Activated T-cell treated with anti-CD3 and anti-CD28 coated beads for 1 hour (primary cell): ENCODE results near the gene GDPD5.

Source experiments
- DNase-seq: peaks from one replicate; pipeline ENCODE4 v3.0.0-alpha.2; 2020; ENCODE audit warnings: low read depth

GDPD5 gene

GRCh38 chr11:75445315-75445953 lies 80.3 kb downstream of the GDPD5 start:
- peak; percentile 68 for DNase-seq

- DNase-seq = no peak
These were observed 82.7 kb downstream of the GDPD5 start for GRCh38 chr11:75443043-75443442.

GRCh38 chr11:75442161-75442885 lies 83.4 kb downstream of the GDPD5 start:
- no peak for DNase-seq

- DNase-seq = no peak
These were observed 84.0 kb downstream of the GDPD5 start for GRCh38 chr11:75441804-75442132.

- DNase-seq = no peak
These were observed 84.6 kb downstream of the GDPD5 start for GRCh38 chr11:75440960-75441803.

- DNase-seq = no peak
These were observed 86.1 kb downstream of the GDPD5 start for GRCh38 chr11:75439495-75440120.

GRCh38 chr11:75439026-75439425 lies 86.7 kb downstream of the GDPD5 start:
- no peak for DNase-seq

- no peak for DNase-seq
These were observed 87.6 kb downstream of the GDPD5 start for GRCh38 chr11:75437966-75438659.

GRCh38 chr11:75436806-75437205 lies 88.9 kb downstream of the GDPD5 start:
- no peak for DNase-seq

- no peak for DNase-seq
These were observed 90.2 kb downstream of the GDPD5 start for GRCh38 chr11:75435571-75435925.

- no peak for DNase-seq
These were observed 90.7 kb downstream of the GDPD5 start for GRCh38 chr11:75434886-75435570.

- no peak for DNase-seq
These were observed 91.7 kb downstream of the GDPD5 start for GRCh38 chr11:75434051-75434450.

- DNase-seq = no peak
These were observed 92.3 kb downstream of the GDPD5 start for GRCh38 chr11:75433443-75433842.

GRCh38 chr11:75432911-75433321 lies 92.8 kb downstream of the GDPD5 start, which contains the start of gene KLHL35:
Gene KLHL35 (minus strand): TSS chr11:75433203. CDS start chr11:75430629, 2,574 bp downstream.
- no peak for DNase-seq

GRCh38 chr11:75431533-75432525 lies 93.9 kb downstream of the GDPD5 start:
- DNase-seq = no peak

- DNase-seq = no peak
These were observed 94.8 kb downstream of the GDPD5 start for GRCh38 chr11:75430714-75431532.

- peak; percentile 26 for DNase-seq
These were observed 95.6 kb downstream of the GDPD5 start for GRCh38 chr11:75429902-75430713.

- DNase-seq = no peak
These were observed 96.2 kb downstream of the GDPD5 start for GRCh38 chr11:75429641-75429901.
